Thoracic aorta (tissue), 2 donors: ENCODE data around the gene TMEM255B. TPM values are rescaled to one million over a fixed set of nuclear protein-coding genes. Genes with fewer than 3 reads are reported as not detected.

Experiments
- ATAC-seq: fragments of 150-250 bp; one replicate; pipeline ENCODE4 v1.8.0; 2017; ENCODE audit warnings: low read depth; ENCODE audit not compliant: insufficient number of reproducible peaks, low FRiP score
- DNase-seq: peaks from one replicate; pipeline ENCODE4 v3.0.0-alpha.2; 2020; ENCODE audit warnings: low spot score
- H3K27ac ChIP-seq, 2 donors: fragments of 200-600 bp; sonication (generic); 1 replicate in 1 of 2; 2 replicates in 1 of 2; pipeline ENCODE4 v1.5.1; 2016; ENCODE audit warnings: mild to moderate bottlenecking in 2 of 2, moderate library complexity in 2 of 2
- H3K27me3 ChIP-seq: fragments of 200-600 bp; sonication (generic); replicated peaks from 2 replicates; pipeline ENCODE4 v1.6.0; 2016; ENCODE audit warnings: mild to moderate bottlenecking; ENCODE audit not compliant: insufficient read depth
- H3K36me3 ChIP-seq: fragments of 200-600 bp; sonication (generic); one replicate; pipeline ENCODE4 v1.5.1; 2016
- H3K4me1 ChIP-seq, 2 donors: fragments of 200-600 bp; sonication (generic); 1 replicate in 1 of 2; 2 replicates in 1 of 2; pipeline versions ENCODE4 v1.5.1 to v1.6.0; 2016; ENCODE audit warnings: low read depth in 2 of 2, mild to moderate bottlenecking in 1 of 2; ENCODE audit not compliant: control insufficient read depth in 1 of 2
- H3K4me3 ChIP-seq: fragments of 200-600 bp; sonication (generic); 2 replicates; pipeline ENCODE4 v1.5.1; 2016; ENCODE audit warnings: mild to moderate bottlenecking
- H3K9me3 ChIP-seq: fragments of 200-600 bp; sonication (generic); 2 replicates; pipeline ENCODE4 v1.5.1; 2016
- CTCF ChIP-seq: fragments of 200-600 bp; sonication (generic); IDR thresholded peaks from one replicate; pipeline ENCODE4 v1.5.1; 2019; ENCODE audit warnings: antibody characterized with exemption
- total RNA-seq, 2 donors: library from RNA; depleted of rRNA; stranded (reverse); fragments of >200 nt; gene quantifications; one replicate each; pipeline versions ENCODE4 v1.1.0 to v1.2.3, GENCODE V29; 2016

TMEM255B gene
- total RNA-seq, 2 donors from 2014 or later, result 11.2 to 14.9 TPM

DNA sequence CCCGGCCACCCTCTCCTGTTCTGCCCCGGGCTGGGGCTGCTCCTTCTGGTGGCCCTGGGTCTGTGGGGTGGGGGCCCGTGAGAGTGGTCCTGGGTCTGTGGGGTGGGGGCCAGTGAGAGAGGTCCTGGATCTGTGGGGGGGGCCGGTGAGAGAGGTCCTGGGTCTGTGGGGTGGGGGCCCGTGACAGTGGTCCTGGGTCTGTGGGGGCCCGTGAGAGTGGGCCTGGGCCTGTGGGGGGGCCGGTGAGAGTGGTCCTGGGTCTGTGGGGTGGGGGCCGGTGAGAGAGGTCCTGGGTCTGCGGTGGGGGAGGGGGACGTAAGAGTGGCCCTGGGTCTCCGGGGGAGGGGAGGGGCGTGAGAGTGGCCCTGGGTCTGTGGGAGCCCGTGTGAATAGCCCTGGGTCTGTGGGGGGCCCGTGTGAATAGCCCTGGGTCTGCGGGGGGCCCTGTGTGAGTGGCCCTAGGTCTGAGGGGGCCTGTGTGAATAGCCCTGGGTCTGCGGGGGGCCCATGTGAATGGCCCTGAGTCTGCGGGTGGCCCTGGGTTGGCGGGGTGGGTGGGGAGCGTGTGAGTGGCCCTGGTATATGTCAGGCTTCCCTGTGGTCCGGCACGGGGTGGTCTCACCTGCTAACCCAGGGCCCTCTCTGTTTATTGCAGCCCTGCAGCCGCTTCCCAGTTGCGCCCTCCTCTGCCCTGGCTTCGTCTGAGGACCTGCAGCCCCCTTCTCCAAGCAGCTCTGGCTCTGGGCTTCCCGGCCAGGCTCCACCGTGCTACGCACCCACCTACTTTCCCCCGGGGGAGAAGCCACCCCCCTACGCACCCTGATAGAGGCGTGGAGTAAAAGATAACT lies 52.3 kb downstream of the TMEM255B start:
- ATAC-seq (no peak), DNase-seq (no peak)
- no peaks in the 10 kb centered on the region for H3K27me3 ChIP-seq
- TF ChIP-seq CTCF, result no peak
- H3K4me3 ChIP-seq, result no peak overlapping the region
- peaks cover 4% of the 10 kb centered on the region for H3K9me3 ChIP-seq
- H3K27ac ChIP-seq, result no peak overlapping the region
- no peaks in the 10 kb centered on the region for H3K36me3 ChIP-seq
- H3K4me1 ChIP-seq, result peaks cover 13 to 20% of the 10 kb centered on the region in 2 donors

DNA sequence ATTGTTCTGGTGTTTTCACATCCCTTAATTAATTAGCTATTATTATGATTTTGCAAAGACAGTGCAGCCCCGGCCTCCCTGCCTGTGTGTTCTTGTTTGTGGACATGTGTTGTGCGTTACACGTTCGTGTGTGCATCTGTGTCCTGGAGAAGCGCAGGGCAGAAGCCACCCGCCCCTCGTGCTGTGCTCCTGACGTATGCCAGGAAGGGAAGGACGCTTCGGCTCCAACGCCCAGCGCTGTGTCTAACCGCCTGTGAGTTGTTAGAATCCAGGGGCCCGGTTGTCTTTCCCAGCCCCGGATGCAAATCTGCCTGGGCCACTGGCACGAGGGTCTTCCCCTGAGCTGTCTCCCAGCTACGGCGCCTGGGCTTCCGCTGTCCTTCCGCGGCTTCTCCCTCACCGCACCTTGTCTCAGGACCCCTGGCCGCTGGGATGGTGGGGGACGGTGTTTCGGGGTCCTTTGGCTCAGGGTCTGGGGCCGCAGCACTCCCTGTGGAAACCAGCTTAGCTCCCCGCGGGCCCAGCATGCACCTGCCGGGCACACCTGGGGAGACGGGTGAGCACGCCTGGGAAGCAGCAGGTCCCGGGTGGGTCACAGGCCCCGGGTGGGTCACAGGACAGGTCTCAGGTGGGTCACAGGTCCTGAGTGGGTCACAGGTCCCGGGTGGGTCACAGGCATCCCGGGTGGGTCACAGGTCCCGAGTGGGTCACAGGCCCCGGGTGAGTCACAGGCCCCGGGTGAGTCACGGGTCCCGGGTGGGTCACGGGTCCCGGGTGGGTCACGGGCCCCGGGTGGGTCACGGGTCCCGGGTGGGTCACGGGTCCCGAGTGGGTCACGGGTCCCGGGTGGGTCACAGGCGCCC lies 53.4 kb downstream of the TMEM255B start:
- ATAC-seq (no peak), DNase-seq (no peak)
- Histone ChIP-seq H3K4me1 (peaks cover 19 to 26% of the 10 kb centered on the region in 2 donors), H3K36me3 (no peaks in the 10 kb centered on the region), H3K4me3 (no peak overlapping the region), H3K27ac (no peak overlapping the region), H3K27me3 (no peaks in the 10 kb centered on the region), H3K9me3 (peaks cover 4% of the 10 kb centered on the region)
- TF ChIP-seq CTCF, result no peak

DNA sequence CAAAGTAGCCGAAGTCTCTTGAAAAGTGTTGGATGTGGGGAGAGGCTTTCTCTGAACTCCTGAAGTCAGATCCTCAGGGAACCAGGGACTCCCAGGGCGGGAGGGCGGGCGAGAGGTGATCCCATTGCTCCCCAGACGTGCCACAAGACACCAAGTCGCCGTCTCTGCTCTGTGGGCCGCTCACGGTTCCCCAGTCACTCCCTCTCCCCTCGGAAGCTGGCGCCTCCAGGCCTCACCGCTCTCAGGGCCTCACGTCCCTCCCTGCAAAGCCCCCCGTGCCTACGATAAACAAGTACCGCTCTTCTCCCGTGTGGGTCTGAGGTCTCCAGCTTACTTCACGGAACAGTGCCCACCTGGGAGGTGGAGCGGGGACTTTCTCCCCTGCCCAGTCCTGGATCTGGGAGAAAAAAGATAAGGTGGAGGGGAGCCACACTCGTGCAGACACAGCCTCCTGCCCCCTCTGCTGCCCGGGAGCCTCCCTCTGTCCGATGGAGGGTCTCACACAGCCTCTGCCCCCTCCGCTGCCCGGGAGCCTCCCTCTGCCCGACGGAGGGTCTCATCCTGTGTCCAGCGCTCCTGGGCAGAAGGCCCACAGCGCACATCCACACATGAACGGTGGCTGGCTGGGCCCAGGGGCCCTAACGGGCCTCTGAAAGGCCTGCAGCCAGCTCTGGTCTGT lies 54.2 kb downstream of the TMEM255B start:
- H3K27ac ChIP-seq, result peak overlapping the region; percentile 47 to 63
- H3K4me3 ChIP-seq, result peak overlapping the region; percentile 17
- no peak for TF ChIP-seq CTCF

DNA sequence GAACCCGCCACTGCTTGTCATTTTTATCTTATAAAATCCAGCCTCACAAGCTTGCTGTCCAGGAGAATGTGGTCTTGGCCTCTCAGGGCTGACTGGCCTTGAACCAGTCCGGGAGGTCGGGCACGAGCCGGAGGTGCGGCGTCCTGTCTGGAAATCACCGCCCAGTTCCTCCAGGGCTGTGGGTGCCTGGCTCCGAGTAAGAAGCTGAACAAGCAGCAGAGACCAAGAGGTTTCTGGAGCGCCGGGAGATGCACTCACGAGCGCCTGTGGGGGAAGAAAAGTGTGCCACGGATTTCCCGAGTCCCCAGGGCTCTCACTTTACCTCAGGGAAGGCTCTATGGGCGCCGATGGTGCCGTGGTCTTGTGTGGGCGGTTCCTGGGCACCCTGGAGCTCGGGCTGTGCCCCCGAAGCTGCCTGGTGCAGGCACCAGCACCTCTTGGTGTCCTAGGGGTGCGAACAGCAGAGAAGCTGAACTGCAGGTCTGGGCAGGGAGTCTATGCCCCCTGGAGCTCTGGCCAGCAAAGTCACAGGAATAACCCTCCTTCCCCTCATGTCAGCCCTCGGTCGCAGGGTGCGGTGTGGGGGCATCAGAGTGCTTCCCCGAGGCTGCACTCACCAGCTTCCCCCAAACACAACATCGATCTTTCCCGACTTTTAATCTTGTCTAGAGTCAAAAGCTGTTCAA lies 54.9 kb downstream of the TMEM255B start:
- Histone ChIP-seq H3K36me3 (no peaks in the 10 kb centered on the region), H3K4me1 (peaks cover 29 to 39% of the 10 kb centered on the region in 2 donors), H3K27me3 (no peaks in the 10 kb centered on the region), H3K9me3 (no peaks in the 10 kb centered on the region), H3K4me3 (peak overlapping the region; percentile 17), H3K27ac (peak overlapping the region; percentile 47 to 63)
- no peak for ATAC-seq
- TF ChIP-seq CTCF, result no peak
- no peak for DNase-seq

More for the DNA sequence above, 54.2 kb downstream of the TMEM255B start:
- ATAC-seq (no peak), DNase-seq (no peak)
- peaks cover 26 to 32% of the 10 kb centered on the region in 2 donors for H3K4me1 ChIP-seq
- no peaks in the 10 kb centered on the region for H3K27me3 ChIP-seq
- peaks cover 4% of the 10 kb centered on the region for H3K9me3 ChIP-seq
- H3K36me3 ChIP-seq, result no peaks in the 10 kb centered on the region
